HCT116 (cell line): ENCODE data around the gene GCLC. TPM values are rescaled to one million over a fixed set of nuclear protein-coding genes. Genes with fewer than 3 reads are reported as not detected.

ENCODE experiments used
- ATAC-seq: fragments of 200-7000 bp; cut with Tn5 transposase; 2 replicates; pipeline ENCODE4 v1.9.1; 2020; ENCODE audit warnings: mild to moderate bottlenecking, moderate library complexity
- BruUV-seq: library from RNA; stranded (reverse); fragments of 400-500 nt; replicated peaks from 2 replicates; lab custom pipeline; 2021; lab: Mats Ljungman, UMichigan
- CTCF ChIA-PET: fragments of 300-600 bp; sonication (Branson Sonifier 250); formaldehyde crosslinking; loops from one replicate; lab custom pipeline; 2021; ENCODE audit warnings: antibody characterized with exemption; lab: Charles Lee
- POLR2A ChIA-PET: fragments of 300-600, 350-600 bp; sonication (Branson Sonifier 250); formaldehyde crosslinking; loops from one replicate; lab custom pipeline; 2021; ENCODE audit warnings: antibody characterized with exemption; lab: Charles Lee
- RAD21 ChIA-PET, 2 experiments: fragments of 300-600 bp; sonication (Branson Sonifier 250); formaldehyde crosslinking; loops; one replicate each; lab custom pipeline; 2023; ENCODE audit warnings: low total read pairs in 2 of 2; ENCODE audit not compliant: uncharacterized antibody in 2 of 2, unreplicated experiment in 2 of 2, low non-redundant PET in 1 of 2; lab: Charles Lee
- DNase-seq: peaks from one replicate; pipeline ENCODE4 v3.0.0-alpha.2; 2010; ENCODE audit warnings: low read depth, low spot score
- H2AFZ ChIP-seq: fragments of 200-600 bp; shearing (Covaris generic), sonication (generic); 2 replicates; pipeline ENCODE4 v1.6.1; 2017; ENCODE audit warnings: low read depth, mixed run types, mixed read lengths, antibody characterized with exemption, low read length; ENCODE audit not compliant: poor library complexity, severe bottlenecking
- H3K27ac ChIP-seq: 2 replicates; pipeline ENCODE4 v1.5.1; 2012; ENCODE audit warnings: low read depth, low read length
- H3K27me3 ChIP-seq: fragments of 200-600 bp; sonication (generic); 2 replicates; pipeline ENCODE4 v1.6.1; 2016; ENCODE audit warnings: mixed run types, low read length, mixed read lengths; ENCODE audit not compliant: insufficient read depth
- H3K36me3 ChIP-seq, 2 experiments: fragments of 200-500 bp in 1 of 2; fragments of 200-600 bp in 1 of 2; sonication (Bioruptor generic) in 1 of 2; sonication (generic) in 1 of 2; 2 replicates each; pipeline versions ENCODE4 v1.5.1 to v1.6.1; 2014 to 2016; ENCODE audit warnings: low read length in 2 of 2, inconsistent platforms in 1 of 2, mixed read lengths in 1 of 2, mixed run types in 1 of 2; ENCODE audit not compliant: insufficient read depth in 2 of 2, control insufficient read depth in 1 of 2
- H3K4me1 ChIP-seq, 2 experiments: fragments of 200-600 bp in 1 of 2; sonication (generic) in 1 of 2; 2 replicates each; pipeline versions ENCODE4 v1.5.1 to v1.6.1; 2012 to 2017; ENCODE audit warnings: low read length in 2 of 2, inconsistent platforms in 1 of 2, mild to moderate bottlenecking in 1 of 2, mixed read lengths in 1 of 2, mixed run types in 1 of 2, moderate library complexity in 1 of 2; ENCODE audit not compliant: insufficient read depth in 2 of 2, control insufficient read depth in 1 of 2
- H3K4me2 ChIP-seq: fragments of 200-600 bp; sonication (generic); 2 replicates; pipeline ENCODE4 v1.6.1; 2017; ENCODE audit warnings: mixed run types, low read length, mixed read lengths
- H3K4me3 ChIP-seq, 2 experiments: fragments of 200-600 bp in 1 of 2; sonication (generic) in 1 of 2; replicated peaks in 1 of 2; 2 replicates each; pipeline ENCODE4 v1.5.1; 2011 to 2016; ENCODE audit warnings: low read length in 2 of 2, control low read depth in 1 of 2, low read depth in 1 of 2, mild to moderate bottlenecking in 1 of 2, mixed read lengths in 1 of 2, mixed run types in 1 of 2
- H3K79me2 ChIP-seq: fragments of 200-600 bp; sonication (generic); 2 replicates; pipeline ENCODE4 v1.6.1; 2017; ENCODE audit warnings: mild to moderate bottlenecking, mixed run types, low read length, moderate library complexity, mixed read lengths; ENCODE audit not compliant: insufficient read depth
- H3K9ac ChIP-seq: fragments of 200-600 bp; sonication (generic); 2 replicates; pipeline ENCODE4 v1.6.1; 2016; ENCODE audit warnings: low read length, mixed read lengths
- H3K9me2 ChIP-seq: fragments of 200-600 bp; sonication (generic), shearing (Covaris generic); 2 replicates; pipeline ENCODE4 v1.6.1; 2017; ENCODE audit warnings: mixed run types, mild to moderate bottlenecking, moderate library complexity; ENCODE audit not compliant: insufficient read depth
- H3K9me3 ChIP-seq, 2 experiments: fragments of 200-500 bp in 1 of 2; fragments of 200-600 bp in 1 of 2; sonication (Bioruptor generic) in 1 of 2; sonication (generic) in 1 of 2; 2 replicates each; pipeline ENCODE4 v1.6.1; 2014 to 2017; ENCODE audit warnings: low read length in 2 of 2, mixed read lengths in 2 of 2, inconsistent platforms in 1 of 2, low read depth in 1 of 2, mild to moderate bottlenecking in 1 of 2, mixed run types in 1 of 2, moderate library complexity in 1 of 2; ENCODE audit not compliant: control insufficient read depth in 1 of 2, insufficient read depth in 1 of 2
- H4K20me1 ChIP-seq: fragments of 200-600 bp; sonication (generic), shearing (Covaris generic); 2 replicates; pipeline ENCODE4 v1.6.1; 2017; ENCODE audit warnings: mixed run types, mild to moderate bottlenecking, moderate library complexity; ENCODE audit not compliant: insufficient read depth
- ATF3 ChIP-seq: IDR thresholded peaks from 2 replicates; pipeline ENCODE4 v1.6.1; 2012
- CTCF ChIP-seq, 3 experiments: fragments of 200-600 bp in 1 of 3; sonication (generic) in 1 of 3; IDR thresholded peaks in 2 of 3; conservative IDR thresholded peaks in 1 of 3; 2 replicates each; pipeline ENCODE4 v1.5.1; 2012 to 2017; ENCODE audit warnings: low read depth in 2 of 3, low read length in 2 of 3, antibody characterized with exemption in 1 of 3, borderline replicate concordance in 1 of 3, control low read depth in 1 of 3, mild to moderate bottlenecking in 1 of 3, mixed read lengths in 1 of 3, mixed run types in 1 of 3, moderate library complexity in 1 of 3; ENCODE audit not compliant: insufficient read depth in 1 of 3
- EZH2phosphoT487 ChIP-seq: fragments of 200-600 bp; IDR thresholded peaks from 2 replicates; pipeline ENCODE4 v1.6.1; 2018; ENCODE audit warnings: antibody characterized with exemption, borderline replicate concordance
- JUND ChIP-seq: IDR thresholded peaks from 2 replicates; pipeline ENCODE4 v1.6.1; 2012
- MAX ChIP-seq: IDR thresholded peaks from 2 replicates; pipeline ENCODE4 v1.6.1; 2012
- POLR2A ChIP-seq: IDR thresholded peaks from 2 replicates; pipeline ENCODE4 v1.7.0; 2011; ENCODE audit warnings: borderline replicate concordance; ENCODE audit not compliant: insufficient read depth, insufficient read length; ENCODE audit errors: extremely low read depth
- POLR2AphosphoS5 ChIP-seq: IDR thresholded peaks from 2 replicates; pipeline ENCODE4 v1.6.1; 2011; ENCODE audit warnings: mild to moderate bottlenecking, low read depth, low read length, moderate library complexity
- RAD21 ChIP-seq: IDR thresholded peaks from 2 replicates; pipeline ENCODE4 v1.6.1; 2012; ENCODE audit warnings: low read depth, mild to moderate bottlenecking
- REST ChIP-seq: IDR thresholded peaks from 2 replicates; pipeline ENCODE4 v1.6.1; 2012; ENCODE audit warnings: low read depth
- SIN3A ChIP-seq: IDR thresholded peaks from 2 replicates; pipeline ENCODE4 v1.6.1; 2012; ENCODE audit warnings: low read depth
- SP1 ChIP-seq: IDR thresholded peaks from 2 replicates; pipeline ENCODE4 v1.6.1; 2012; ENCODE audit warnings: low read depth
- TCF7L2 ChIP-seq: IDR thresholded peaks from 2 replicates; pipeline ENCODE4 v1.7.0; 2011; ENCODE audit warnings: borderline replicate concordance, inconsistent platforms; ENCODE audit not compliant: insufficient read depth, insufficient read length; ENCODE audit errors: extremely low read depth
- YY1 ChIP-seq: IDR thresholded peaks from 2 replicates; pipeline ENCODE4 v1.6.1; 2011; ENCODE audit warnings: low read length, low read depth, moderate library complexity, mild to moderate bottlenecking; ENCODE audit not compliant: insufficient replicate concordance; ENCODE audit errors: extremely low read depth
- ZBTB33 ChIP-seq: IDR thresholded peaks from 2 replicates; pipeline ENCODE4 v1.6.1; 2011; ENCODE audit warnings: mild to moderate bottlenecking, low read length, moderate library complexity; ENCODE audit not compliant: insufficient replicate concordance; ENCODE audit errors: extremely low read depth
- ZFX ChIP-seq: fragments of 450-650 bp; IDR thresholded peaks from 2 replicates; pipeline ENCODE4 v1.6.1; 2017
- ZNF274 ChIP-seq: fragments of 200-500 bp; sonication (Bioruptor generic); IDR thresholded peaks from 2 replicates; pipeline ENCODE4 v1.6.1; 2014; ENCODE audit warnings: mild to moderate bottlenecking, low read depth, low read length, inconsistent platforms
- intact Hi-C: fragments of 100-400 bp; cut with micrococcal nuclease; formaldehyde crosslinking; loops from 2 replicates; pipeline ENCODE4 v1.10.0; 2022
- total RNA-seq: library from RNA; stranded (reverse); gene quantifications from one replicate; pipeline ENCODE4 v1.2.1, GENCODE V29; 2021; ENCODE audit not compliant: unreplicated experiment

Gene GCLC
- total RNA-seq, 1 experiment from 2014 or later, result 72.0 TPM

- H3K4me2 ChIP-seq, result no peak overlapping the region
- intact Hi-C loops, result no loop called here
Measured at GRCh38 chr6:53461696-53462095, 83.2 kb downstream of the GCLC start.

More at GRCh38 chr6:53461696-53462095, 83.2 kb downstream of the GCLC start:
- Histone ChIP-seq H3K27ac (no peak overlapping the region), H3K9me2 (no peaks in the 10 kb centered on the region), H3K4me3 (no peak overlapping the region), H3K9ac (no peak overlapping the region), H3K9me3 (no peaks in the 10 kb centered on the region), H3K27me3 (no peaks in the 10 kb centered on the region), H3K36me3 (no peaks in the 10 kb centered on the region), H3K4me1 (no peaks in the 10 kb centered on the region), H3K79me2 (no peaks in the 10 kb centered on the region), H4K20me1 (no peaks in the 10 kb centered on the region), H2AFZ (no peak overlapping the region)
- TF ChIP-seq EZH2phosphoT487 (no peak), MAX (no peak), RAD21 (no peak), ATF3 (no peak), SIN3A (no peak), SP1 (no peak), REST (no peak), ZFX (no peak), YY1 (no peak), ZBTB33 (no peak), POLR2A (no peak), ZNF274 (no peak), TCF7L2 (no peak), CTCF (IDR thresholded peaks at IDR 0.05 in 2 of 3, conservative IDR thresholded peaks at IDR 0.05 in 1 of 3; ENCODE audit: borderline replicate concordance in 1 of 3, insufficient read depth in 1 of 3, low read depth in 2 of 3, low read length in 2 of 3) (no peak), POLR2AphosphoS5 (no peak), JUND (no peak)
- no TSS peak for BruUV-seq
- ATAC-seq (no peak), DNase-seq (no peak)
- ChIA-PET CTCF (no interaction called here), RAD21 (no interaction called here), POLR2A (no interaction called here)
